AG09309 (cell line): ENCODE measurements around the gene CSNK1D.

ENCODE experiments used
- DNase-seq: peaks from one replicate; pipeline ENCODE4 v3.0.0-alpha.2; 2010; ENCODE audit warnings: low read depth
- H3K4me3 ChIP-seq: 2 replicates; pipeline ENCODE4 v1.5.1; 2011; ENCODE audit warnings: mild to moderate bottlenecking, low read depth, low read length, moderate library complexity; ENCODE audit not compliant: control insufficient read depth
- CTCF ChIP-seq: IDR thresholded peaks from 2 replicates; pipeline ENCODE4 v1.5.1; 2011; ENCODE audit warnings: mild to moderate bottlenecking, low read depth, low read length, inconsistent platforms; ENCODE audit not compliant: insufficient read depth, control insufficient read depth; ENCODE audit errors: missing control alignments

Gene CSNK1D

GRCh38 chr17:82236142-82236971, 37.1 kb downstream of the CSNK1D start:
- no peak for DNase-seq
- TF ChIP-seq CTCF: peak; percentile 70
- H3K4me3 ChIP-seq: no peak overlapping the region

DNA sequence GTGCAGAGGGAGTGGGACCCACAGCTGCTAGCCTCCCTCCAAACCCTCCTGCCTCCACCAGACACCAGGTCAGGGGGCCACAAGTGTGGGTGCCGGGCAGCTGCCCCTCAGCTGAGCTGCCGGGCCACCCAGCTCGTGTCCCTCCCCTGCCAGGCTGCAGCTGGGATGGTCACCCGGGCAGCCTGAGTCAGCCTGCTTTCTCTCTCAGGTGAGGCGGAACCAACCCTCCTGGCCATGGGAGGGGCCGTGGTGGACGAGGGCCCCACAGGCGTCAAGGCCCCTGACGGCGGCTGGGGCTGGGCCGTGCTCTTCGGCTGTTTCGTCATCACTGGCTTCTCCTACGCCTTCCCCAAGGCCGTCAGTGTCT, 37.7 kb downstream of the CSNK1D start:
- H3K4me3 ChIP-seq: no peak overlapping the region
- DNase-seq: no peak
- no peak for TF ChIP-seq CTCF

- no peak for DNase-seq
- H3K4me3 ChIP-seq: no peak overlapping the region
- no peak for TF ChIP-seq CTCF
Observed at GRCh38 chr17:82235056-82235774, 38.3 kb downstream of the CSNK1D start.

DNA sequence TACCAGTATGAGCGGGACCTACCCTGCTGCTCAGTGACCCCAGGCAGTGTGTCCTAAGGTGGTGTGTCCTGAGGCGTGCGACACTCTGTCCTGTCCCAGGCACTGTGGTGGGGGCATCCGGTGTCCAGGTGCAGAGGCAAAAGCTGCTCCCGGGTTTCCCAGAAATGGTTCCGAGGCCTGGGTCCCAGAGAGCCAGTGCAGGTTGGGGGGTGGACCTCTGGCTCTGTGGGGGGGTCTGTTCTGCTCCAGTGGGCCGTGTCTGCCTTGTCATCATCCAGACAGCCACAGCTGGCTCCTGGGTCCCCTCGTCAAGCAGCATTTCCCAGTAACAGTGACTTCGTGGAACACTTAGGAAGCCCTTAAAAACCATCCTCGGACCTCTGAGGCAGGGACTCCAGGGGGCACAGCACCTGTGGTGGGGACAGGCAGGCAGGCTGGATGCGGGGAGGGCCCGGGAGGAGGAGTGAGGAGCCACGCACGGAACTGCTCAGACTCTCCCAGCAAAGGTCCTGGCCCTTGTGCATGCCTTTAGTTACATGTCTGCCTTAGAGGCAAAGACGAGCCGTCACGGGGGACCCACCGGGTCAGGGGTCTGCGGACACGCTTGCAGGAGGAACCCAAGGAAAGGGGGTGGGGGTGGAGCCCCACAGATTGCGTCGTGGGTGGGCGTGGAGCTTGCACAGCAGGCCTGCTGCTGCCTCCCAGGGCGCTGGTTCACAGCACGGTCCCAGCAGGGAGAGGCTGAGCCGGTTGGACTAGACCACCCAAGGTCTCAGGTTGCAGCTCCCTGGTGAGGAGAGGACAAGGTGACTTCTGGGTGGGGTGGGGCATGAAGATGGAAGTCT, 39.1 kb downstream of the CSNK1D start:
- no peak for DNase-seq
- no peak overlapping the region for H3K4me3 ChIP-seq
- no peak for TF ChIP-seq CTCF

DNA sequence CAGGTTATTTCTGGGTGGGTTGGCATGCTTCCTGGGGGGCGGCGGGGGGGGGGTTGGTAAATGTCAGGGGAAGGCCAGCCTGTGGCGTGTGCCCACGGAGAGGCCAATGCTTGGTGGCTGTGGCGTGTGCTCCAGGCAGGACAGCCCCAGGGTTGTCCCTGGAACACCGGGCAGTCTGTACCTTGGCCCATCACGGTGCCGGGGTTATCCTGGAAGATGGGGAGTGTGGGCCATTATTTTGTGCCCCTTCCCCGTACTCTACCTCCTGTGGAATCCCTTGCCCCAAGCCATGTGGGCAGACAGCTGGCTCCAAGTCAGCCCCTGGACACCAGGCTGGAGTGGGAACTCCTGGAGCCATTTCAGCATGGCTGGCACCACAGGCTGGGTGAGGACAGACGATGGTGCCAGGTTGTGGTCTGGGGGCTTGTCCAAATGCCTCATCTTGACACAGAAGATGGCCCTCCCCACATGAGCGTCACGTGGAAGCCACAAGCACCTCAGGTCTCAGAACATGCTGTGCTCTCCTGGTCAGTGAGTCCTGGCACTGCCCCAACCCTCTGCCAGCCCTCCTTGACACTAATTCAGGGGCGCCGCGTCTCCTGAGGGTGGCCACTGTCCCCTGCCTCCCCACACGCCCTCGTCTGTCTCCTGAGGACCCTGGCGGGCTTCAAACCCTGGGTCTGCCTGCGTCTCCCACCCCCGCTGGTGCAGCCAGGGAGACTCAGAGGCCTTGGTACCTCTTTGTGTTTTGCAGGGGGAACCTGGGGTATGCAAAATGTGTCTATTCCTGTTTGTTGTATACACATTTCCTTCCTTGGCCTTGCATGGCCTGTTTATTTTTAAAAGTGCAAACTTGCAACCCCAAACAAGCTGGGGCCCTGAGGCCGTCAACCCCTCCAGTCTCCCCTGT, 40.4 kb downstream of the CSNK1D start:
- TF ChIP-seq CTCF: no peak
- DNase-seq: no peak
- no peak overlapping the region for H3K4me3 ChIP-seq
